LNCAP (cell line): Measurements from ENCODE around the gene OR2G6.

Experiments used
- TF ChIP-seq, protein P1 (sequence below): fragments of 450-650 bp; IDR thresholded peaks from 2 replicates; pipeline ENCODE4 v1.5.1; 2017; ENCODE audit warnings: mild to moderate bottlenecking

The OR2G6 gene

DNA sequence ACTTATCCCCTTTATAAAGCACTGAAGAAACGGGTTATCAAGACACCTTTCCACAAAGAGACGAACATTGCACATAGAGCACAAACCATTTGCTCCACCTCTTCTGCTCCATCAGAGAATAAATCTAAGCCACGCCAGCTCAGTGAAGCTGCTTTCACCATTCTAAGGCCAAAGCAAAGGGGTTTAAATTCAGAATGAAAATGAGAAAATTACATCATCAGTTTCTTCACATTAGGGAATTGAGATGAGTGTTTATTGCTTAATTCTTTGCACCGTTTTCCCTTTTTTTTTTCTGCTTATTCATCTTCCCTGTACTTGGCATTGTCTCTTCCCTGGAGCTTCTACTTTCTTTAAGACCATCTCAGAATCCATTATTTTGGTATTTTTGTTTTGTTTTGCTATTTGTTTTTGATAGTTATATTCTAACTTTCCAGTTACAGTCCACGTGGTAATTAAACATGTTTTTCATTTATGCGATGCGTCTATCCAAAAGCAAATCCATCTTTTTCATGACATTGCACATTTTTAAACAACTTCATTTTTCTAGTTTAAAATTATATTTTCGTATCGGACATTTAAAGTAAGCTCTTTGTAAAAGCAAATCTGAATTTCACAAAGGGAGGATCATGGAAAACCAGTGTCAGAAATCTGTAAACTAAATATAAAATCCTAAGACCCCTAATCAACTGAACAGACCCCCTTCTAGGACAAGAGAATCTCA is 68.5 kb downstream of the OR2G6 start:
- TF ChIP-seq, protein P1, sequence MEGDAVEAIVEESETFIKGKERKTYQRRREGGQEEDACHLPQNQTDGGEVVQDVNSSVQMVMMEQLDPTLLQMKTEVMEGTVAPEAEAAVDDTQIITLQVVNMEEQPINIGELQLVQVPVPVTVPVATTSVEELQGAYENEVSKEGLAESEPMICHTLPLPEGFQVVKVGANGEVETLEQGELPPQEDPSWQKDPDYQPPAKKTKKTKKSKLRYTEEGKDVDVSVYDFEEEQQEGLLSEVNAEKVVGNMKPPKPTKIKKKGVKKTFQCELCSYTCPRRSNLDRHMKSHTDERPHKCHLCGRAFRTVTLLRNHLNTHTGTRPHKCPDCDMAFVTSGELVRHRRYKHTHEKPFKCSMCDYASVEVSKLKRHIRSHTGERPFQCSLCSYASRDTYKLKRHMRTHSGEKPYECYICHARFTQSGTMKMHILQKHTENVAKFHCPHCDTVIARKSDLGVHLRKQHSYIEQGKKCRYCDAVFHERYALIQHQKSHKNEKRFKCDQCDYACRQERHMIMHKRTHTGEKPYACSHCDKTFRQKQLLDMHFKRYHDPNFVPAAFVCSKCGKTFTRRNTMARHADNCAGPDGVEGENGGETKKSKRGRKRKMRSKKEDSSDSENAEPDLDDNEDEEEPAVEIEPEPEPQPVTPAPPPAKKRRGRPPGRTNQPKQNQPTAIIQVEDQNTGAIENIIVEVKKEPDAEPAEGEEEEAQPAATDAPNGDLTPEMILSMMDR: no peak
